ENCODE results near the gene SLC49A4. TPM values are rescaled to one million over a fixed set of nuclear protein-coding genes. Genes with fewer than 3 reads are reported as not detected.

The SLC49A4 gene
- total and polyA plus RNA-seq, 2 of the 8 experiments (the other 6 are each of a cell fraction or from before 2014, with no cell fraction given), result 9.5 to 10.2 TPM

DNA sequence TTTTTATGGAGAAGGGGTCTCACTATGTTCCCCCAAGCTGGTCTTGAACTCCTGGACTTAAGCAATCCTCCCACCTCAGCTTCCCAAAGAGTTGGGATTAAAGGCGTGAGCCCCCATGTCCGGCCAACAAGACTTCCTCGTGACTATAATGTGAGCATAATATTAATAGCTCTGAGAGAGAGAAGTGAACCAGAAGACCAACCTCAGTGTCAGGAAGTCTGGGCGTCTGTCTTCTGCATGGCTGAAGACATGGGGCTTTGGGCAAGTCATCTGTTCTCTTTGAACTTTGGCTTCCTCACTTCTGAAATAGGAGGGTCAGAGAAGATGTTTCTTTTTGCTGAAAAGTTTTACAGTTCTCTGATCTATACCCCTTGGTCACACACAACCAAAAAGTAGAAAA, 92.1 kb downstream of the SLC49A4 start:
- no peak overlapping the region for H2AFZ ChIP-seq (ENCODE audit: low read length)
- no peak overlapping the region for H2AK5ac ChIP-seq (ENCODE audit: low read depth, low read length)
- H3K79me2 ChIP-seq (ENCODE audit: control insufficient read depth in 1 of 2, insufficient read depth in 2 of 2, low read length in 2 of 2), result no peaks in the 10 kb centered on the region
- 87% methylated on average over 4 of the region's 4 CpGs; no CpG with 5 or more reads in 1 of the 2 experiments for WGBS, 2 experiments (ENCODE audit: extremely low coverage in 1 of 2, insufficient coverage in 1 of 2, insufficient read length in 1 of 2, insufficient replicate concordance in 2 of 2, low coverage in 1 of 2, low lambda C conversion rate in 2 of 2, missing lambda C conversion rate in 1 of 2)
- no peak overlapping the region for H2BK12ac ChIP-seq (ENCODE audit: low read depth, low read length)
- no peak overlapping the region for H4K8ac ChIP-seq (ENCODE audit: extremely low read depth, insufficient read depth, low read length)
- H3K36me3 ChIP-seq (ENCODE audit: control insufficient read depth in 2 of 4, insufficient read depth in 4 of 4, low read length in 3 of 4), result no peaks in the 10 kb centered on the region
- H3K9me3 ChIP-seq (ENCODE audit: insufficient read depth in 2 of 2, low read depth in 1 of 2, low read length in 1 of 2), result no peaks in the 10 kb centered on the region
- H4K5ac ChIP-seq (ENCODE audit: insufficient read length, low read depth, low read length), result no peak overlapping the region
- DNase-seq (ENCODE audit: low read depth in 1 of 2, low spot score in 2 of 2) (no peak), FAIRE-seq (no peak)
- H3K27me3 ChIP-seq (replicated peaks in 1 of 4; ENCODE audit: control insufficient read depth in 3 of 4, extremely low read depth in 1 of 4, insufficient read depth in 3 of 4, low read length in 3 of 4), result no peaks in the 10 kb centered on the region
- no peaks in the 10 kb centered on the region for H4K20me1 ChIP-seq (replicated peaks in 1 of 2; ENCODE audit: control insufficient read depth in 1 of 2, insufficient read depth in 2 of 2, low read length in 2 of 2)
- H4K91ac ChIP-seq (replicated peaks; ENCODE audit: insufficient read length, low read length), result no peak overlapping the region
- H3K27ac ChIP-seq (ENCODE audit: low read depth, low read length), result no peak overlapping the region
- H3K23ac ChIP-seq (ENCODE audit: insufficient read length), result no peak overlapping the region
- H2BK15ac ChIP-seq (ENCODE audit: low read length), result no peak overlapping the region
- H2BK120ac ChIP-seq (replicated peaks; ENCODE audit: low read depth, low read length), result no peak overlapping the region
- H3K56ac ChIP-seq (replicated peaks; ENCODE audit: insufficient read length, low read depth, low read length), result no peak overlapping the region
- peaks cover 0 to 10% (median 5%) of the 10 kb centered on the region in 4 experiments; a peak in 6 of 7 replicates for H3K4me1 ChIP-seq (replicated peaks in 1 of 4; ENCODE audit: control insufficient read depth in 3 of 4, insufficient read depth in 4 of 4, low read length in 3 of 4)
- H2BK20ac ChIP-seq (ENCODE audit: low read length), result no peak overlapping the region
- no peaks in the 10 kb centered on the region for H3K79me1 ChIP-seq (ENCODE audit: low read depth, low read length)
- no peak overlapping the region for H3K14ac ChIP-seq (ENCODE audit: insufficient read length)
- ChIA-PET POLR2A (ENCODE audit: partially characterized antibody) (no interaction called here), CTCF (ENCODE audit: partially characterized antibody) (interaction anchor here (0.6 to 1.1 kb wide), 3 partner anchors 8 to 1317 kb away, joined by 3 read pairs; no protein-coding TSS in a partner anchor)
- H3K23me2 ChIP-seq (ENCODE audit: low read depth, low read length), result no peaks in the 10 kb centered on the region
- no peak overlapping the region for H3K4ac ChIP-seq (replicated peaks; ENCODE audit: insufficient read length, low read depth, low read length)
- no peak overlapping the region for H3K4me2 ChIP-seq (ENCODE audit: insufficient read depth in 1 of 2, low read depth in 2 of 2, low read length in 2 of 2)
- H3K9ac ChIP-seq (replicated peaks in 1 of 4; ENCODE audit: extremely low read depth in 1 of 4, low read depth in 3 of 4, low read length in 3 of 4), result no peak overlapping the region
- no peak overlapping the region for H3K18ac ChIP-seq (ENCODE audit: extremely low read depth, low read length)
- no peak overlapping the region for H3K4me3 ChIP-seq (ENCODE audit: extremely low read depth in 1 of 4, insufficient read depth in 2 of 4, low read depth in 3 of 4, low read length in 4 of 4)
- H2BK5ac ChIP-seq (ENCODE audit: low read depth, low read length), result no peak overlapping the region
- TF ChIP-seq GTF2F1 (IDR thresholded peaks at IDR 0.05; ENCODE audit: borderline replicate concordance, low read depth, low read length), result no peak
- TF ChIP-seq, protein P1, sequence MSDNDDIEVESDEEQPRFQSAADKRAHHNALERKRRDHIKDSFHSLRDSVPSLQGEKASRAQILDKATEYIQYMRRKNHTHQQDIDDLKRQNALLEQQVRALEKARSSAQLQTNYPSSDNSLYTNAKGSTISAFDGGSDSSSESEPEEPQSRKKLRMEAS (IDR thresholded peaks at IDR 0.05), result no peak
- no peak for TF ChIP-seq TCF12 (IDR thresholded peaks at IDR 0.05; ENCODE audit: low read depth, low read length)
- no peak for TF ChIP-seq SP2 (IDR thresholded peaks at IDR 0.05; ENCODE audit: low read length)
- TF ChIP-seq SIX5 (IDR thresholded peaks at IDR 0.05; ENCODE audit: low read depth, low read length), result no peak
- no peak for TF ChIP-seq NRF1 (IDR thresholded peaks at IDR 0.05; ENCODE audit: low read depth, low read length)
- TF ChIP-seq PHF8 (conservative IDR thresholded peaks at IDR 0.05; ENCODE audit: low read depth, low read length), result no peak
- no peak for TF ChIP-seq EGR1 (IDR thresholded peaks at IDR 0.05; ENCODE audit: borderline replicate concordance, low read depth, low read length)
- no peak for TF ChIP-seq EZH2 (IDR thresholded peaks at IDR 0.05; ENCODE audit: low read depth, low read length, severe bottlenecking)
- no peak for TF ChIP-seq CTCF (IDR thresholded peaks at IDR 0.05; ENCODE audit: control extremely low read depth in 1 of 3, insufficient read depth in 1 of 3, low read depth in 1 of 3, low read length in 3 of 3)
- TF ChIP-seq ATF3 (IDR thresholded peaks at IDR 0.05; ENCODE audit: insufficient read depth, low read depth, low read length), result no peak
- TF ChIP-seq SIRT6 (IDR thresholded peaks at IDR 0.05; ENCODE audit: low read length), result no peak

Data from H1 (cell line).